NCI-H82 (cell line): ENCODE data around the gene ERRFI1.

ENCODE experiments used
- DNase-seq: peaks from one replicate; lab custom pipeline; 2025; lab: John Stamatoyannopoulos, UW

The ERRFI1 gene

DNA sequence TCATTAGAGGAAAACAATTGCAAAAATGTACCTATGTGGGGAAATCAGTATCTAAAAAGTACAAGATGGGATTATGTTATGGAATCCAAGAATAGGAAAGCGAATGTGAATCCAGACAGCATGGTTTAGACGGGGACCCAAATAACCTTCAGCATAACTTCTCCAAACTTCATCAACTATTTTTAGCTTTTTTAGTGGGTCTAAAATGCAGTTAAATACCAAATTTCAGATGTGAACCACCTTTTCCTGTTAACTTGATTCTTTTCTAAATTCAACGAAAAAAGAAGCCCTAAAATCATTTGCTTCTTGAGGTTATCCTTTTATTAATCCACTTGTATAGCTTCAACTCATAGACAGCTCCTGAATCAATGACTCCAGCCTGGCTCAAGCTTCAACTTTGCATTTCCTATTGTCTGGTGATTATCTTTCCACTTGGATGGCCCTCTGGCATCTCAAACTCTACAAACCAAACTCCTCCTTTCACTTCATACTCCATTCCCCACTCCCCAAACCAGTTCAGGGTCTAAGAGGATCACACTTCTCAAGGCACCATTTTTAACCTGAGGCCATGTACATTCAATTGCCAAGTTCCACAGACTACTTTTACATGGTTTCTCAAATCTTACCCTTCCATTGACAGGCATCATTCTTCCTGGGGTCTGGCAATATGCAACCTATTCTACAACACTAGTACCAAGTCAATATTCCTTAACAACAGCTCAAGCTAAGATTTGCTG is 7.4 kb downstream of the ERRFI1 start:
- DNase-seq = no peak

DNA sequence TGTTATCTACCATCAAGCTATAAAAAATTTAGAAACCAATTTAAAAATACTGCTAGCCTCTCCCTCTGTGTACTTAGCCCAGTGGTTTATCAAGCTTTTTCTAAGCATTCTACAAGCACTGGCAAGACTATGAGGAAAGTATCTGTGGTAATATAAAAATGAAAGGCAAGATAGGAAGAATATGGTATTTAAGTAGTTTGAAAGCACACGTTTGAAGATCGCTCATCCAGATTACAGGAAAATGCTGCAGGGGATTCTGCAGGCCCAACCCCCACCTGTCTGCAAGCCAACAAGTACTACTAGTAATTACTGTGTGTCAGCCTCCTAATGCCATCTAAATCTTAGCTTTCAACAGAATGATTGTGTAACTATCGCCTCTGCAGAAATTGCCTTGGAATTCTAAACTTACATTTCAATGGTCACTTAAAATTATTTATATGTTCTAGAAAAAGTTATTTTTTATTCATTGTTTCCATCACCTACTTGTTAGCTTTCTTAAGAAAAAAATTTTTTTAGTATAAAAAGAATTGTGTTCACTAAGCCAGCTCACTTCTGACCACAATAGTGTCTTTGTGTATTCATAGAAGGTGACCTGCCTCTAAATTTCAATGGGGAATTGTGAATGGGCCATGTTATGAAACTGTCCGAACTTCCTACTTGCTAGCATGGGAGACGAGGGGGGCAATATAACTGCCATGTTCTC is 8.5 kb downstream of the ERRFI1 start:
- DNase-seq = peak; percentile 59

DNA sequence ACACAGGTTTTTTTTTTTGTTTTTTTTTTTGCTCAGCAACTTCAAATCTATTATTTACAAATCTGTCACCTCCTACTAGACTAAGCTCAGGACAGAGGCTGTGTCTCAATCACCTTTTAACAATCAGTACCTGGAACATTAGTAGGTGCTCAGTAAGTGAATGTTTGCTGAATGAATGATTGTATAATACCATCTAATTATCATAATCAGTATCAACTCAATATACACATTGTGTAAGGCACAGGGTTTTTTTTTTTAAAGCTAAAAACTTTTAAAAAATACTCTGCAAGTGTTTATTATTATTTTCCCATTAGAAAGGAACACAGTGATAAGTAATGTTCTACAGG is 9.2 kb downstream of the ERRFI1 start:
- no peak for DNase-seq

DNA sequence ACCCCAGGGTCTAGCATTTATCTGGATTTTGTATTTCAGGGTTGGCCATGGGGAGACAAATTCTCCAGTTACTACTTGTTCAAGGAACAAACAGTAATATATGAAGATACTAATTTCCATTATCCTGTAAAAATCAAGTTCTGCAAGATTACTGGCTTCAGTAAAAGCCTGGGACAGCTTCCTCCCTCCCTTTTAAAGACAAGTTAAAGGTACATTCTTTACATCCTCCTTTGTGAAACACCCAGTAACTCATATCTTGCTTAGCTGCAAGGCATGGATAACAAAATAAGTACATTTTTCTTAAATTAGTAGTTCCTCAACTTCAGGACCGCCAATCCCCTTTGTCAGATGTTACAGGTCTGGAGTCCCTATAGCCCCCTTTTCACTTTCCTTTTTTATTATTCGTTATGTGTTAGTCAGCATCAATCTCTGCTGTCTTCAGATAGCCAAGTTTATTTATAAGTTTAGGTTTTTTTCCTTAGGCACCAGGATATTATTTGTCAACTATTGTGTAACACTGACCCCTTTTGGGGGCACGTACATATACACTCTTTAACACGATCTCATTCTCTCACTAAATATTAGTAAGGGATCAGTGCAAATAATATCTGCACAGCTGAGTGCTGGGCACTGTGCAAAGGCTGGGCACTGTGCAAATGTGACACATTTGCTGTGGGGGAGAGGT is 9.8 kb downstream of the ERRFI1 start:
- no peak for DNase-seq

DNA sequence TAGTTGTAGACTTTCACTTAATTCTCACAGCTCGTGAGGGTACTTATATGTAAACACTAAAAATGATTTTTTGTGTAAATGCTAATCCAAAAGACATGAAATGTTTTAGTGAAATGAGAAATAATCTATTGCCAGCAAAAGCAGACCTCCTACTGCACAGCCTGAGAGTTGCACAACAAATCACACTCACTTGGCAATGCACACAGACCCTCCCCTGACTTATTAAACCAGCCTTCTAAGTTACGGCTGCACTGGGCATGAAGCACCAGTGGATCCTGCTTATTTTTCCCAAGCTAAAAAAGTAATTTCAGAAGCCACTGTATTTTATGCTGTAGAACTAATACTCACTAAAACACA is 10.3 kb downstream of the ERRFI1 start:
- DNase-seq = no peak

GRCh38 chr1:8015036-8015808 is 10.9 kb downstream of the ERRFI1 start:
- peak; percentile 73 for DNase-seq

GRCh38 chr1:8014381-8014988 is 11.6 kb downstream of the ERRFI1 start:
- DNase-seq = no peak

- no peak for DNase-seq
These were observed 12.3 kb downstream of the ERRFI1 start for GRCh38 chr1:8013800-8014199.

DNA sequence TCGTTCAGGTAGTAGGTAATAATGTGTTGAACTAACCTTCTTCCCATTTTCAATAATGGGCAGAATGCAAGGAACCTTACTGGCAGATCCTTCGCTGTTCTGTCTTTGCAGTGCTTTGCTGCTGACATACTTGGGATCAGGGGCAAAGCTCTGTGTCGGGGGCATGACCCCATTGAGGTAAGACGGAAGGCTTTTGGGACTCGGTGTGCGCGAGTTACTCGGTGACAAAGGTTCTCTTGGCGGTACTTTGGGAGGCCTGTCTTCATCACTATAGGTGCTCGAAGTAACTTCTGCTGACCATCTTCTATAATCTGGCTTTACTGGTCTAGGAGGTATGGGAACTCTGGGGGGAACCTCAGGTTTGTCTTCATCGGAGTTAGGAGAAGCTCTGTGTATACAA is 12.7 kb downstream of the ERRFI1 start:
- no peak for DNase-seq

DNA sequence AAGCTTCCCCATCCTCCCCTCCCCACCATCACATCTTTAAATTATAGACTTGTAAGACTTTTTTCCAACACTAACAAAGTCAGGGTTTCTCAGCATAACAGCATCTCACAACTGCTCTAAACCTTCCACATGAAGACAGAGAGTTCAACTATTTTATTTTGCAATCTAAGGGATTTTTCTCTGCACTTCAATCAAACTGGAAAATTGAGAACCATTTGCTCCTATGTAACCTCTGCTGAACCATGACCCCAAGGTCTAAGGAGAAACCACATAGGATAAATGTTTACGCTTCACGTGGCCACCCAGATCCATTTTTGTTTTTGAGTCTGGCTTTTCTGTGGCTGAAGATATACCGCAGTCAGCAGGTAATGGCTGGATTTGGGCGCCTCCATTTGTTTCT is 13.2 kb downstream of the ERRFI1 start:
- no peak for DNase-seq

DNA sequence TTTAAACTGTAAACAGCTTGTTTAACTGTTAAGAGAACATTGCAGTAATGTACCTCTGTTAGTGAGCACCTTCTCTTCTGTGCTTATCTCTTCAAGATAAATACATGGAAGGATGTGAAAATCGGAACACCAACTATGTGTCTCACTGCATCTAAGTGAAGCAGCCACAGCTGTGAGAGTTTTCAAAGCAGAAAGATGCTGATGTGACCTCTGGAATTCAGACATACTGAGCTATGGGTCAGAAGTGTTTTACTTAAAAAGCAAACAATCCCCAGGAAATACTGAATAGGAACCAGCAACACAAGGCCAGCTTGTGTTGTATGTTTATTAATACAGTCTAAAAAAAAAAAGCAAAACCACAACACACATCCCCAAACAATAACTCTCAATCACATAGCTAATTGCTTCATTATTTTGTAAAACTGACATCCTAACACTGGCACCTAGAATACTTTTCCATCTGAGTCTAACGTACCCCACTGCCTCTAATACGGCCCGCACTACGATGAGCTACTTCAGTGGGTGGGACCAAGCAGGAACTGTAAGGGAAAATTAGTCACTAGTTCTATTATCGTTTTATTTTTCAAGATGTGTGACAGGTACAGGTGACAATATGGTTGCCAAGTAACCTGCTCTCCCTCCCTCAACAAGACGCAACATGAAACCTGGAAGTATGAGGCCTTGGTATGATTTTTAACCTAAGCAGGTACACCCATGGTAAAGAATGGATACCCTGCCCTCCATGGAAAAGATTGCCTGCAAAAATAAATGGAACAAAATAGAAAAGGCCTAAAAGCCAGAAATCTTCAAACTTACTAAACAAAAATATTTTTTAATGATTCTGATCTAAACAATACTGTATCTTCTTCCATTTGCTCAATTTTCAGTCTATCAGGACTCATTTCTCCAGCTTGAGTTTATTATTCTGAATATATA is 13.9 kb downstream of the ERRFI1 start:
- no peak for DNase-seq

GRCh38 chr1:8011016-8011415 is 15.1 kb downstream of the ERRFI1 start:
- DNase-seq = no peak

- no peak for DNase-seq
These were observed 15.9 kb downstream of the ERRFI1 start for GRCh38 chr1:8010080-8010664.

GRCh38 chr1:8009043-8010002 is 16.8 kb downstream of the ERRFI1 start:
- no peak for DNase-seq

DNA sequence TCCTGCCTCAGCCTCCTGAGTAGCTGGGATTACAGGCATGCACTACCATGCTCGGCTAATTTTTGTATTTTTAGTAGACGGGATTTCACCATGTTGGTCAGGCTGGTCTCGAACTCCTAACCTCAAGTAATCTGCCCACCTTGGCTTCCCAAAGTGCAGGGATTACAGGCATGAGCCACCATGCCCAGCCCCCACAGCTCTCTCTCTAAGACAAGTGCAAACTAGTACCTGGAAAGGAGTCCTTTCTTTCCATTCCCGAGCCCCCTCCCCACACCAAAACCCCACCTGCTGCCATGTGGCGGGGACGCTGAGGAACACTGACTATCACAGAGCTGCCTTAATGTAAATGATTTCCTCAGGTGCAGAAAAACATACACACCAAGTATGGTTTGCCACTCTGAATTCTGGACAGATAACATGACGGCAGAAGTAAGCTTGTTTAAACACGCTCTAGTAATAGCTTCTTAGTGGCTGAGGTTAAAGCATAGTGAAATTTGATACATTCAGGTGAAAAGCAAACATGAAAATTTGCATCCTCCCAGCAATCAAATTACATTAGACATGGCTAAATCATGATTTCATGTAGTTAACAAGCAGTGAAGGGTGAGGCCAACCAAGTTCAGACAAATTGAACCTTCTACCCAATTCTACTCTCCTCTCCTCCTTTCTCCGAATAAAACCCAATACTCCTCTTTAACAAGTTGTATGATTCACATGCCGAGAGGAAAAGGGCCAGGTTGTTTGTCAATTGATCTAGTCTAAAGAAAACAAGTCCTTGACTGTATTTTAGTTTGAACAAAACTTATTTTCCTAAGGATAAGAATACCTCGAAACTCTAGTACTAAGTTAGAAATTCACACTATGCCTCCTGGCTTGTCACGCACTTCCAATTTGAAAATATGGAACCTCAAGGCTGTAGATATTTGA is 19.8 kb downstream of the ERRFI1 start:
- DNase-seq = no peak

DNA sequence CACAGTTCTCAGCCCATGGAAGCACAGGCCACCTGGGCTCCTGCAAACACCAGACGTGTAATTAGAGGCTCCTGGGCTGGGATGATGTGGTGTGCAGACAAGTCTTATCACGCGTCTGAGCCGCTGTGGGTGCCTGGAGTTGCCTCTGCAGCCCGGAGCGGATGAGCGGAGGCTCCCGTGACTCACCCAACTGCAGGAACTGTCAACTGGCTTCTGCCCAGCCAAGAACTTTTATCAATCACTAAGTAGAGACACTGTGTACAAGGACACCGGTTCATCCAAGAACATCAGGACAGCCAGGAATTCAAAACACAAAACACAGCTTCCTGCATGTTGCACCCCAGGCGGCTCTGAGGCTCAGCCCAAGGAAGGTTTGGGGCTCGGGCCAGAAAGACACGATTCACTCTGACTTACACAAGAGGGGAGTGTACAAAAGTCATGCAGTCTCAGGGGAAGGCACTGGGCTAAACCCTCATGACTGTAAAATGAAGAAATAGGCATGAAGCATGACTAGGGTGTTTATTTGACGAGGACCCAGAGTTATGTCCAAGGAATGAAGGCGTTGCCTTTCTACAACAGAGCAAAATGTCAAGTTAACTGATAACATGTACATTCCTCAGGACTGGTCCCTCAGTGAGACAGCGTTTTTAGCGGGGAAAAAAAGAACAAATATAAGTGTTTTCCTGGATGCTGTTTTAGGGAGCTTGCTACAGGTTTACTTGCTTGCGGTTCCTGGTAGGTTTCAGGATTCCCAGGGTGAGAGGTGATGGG is 21.1 kb downstream of the ERRFI1 start:
- DNase-seq = no peak

DNA sequence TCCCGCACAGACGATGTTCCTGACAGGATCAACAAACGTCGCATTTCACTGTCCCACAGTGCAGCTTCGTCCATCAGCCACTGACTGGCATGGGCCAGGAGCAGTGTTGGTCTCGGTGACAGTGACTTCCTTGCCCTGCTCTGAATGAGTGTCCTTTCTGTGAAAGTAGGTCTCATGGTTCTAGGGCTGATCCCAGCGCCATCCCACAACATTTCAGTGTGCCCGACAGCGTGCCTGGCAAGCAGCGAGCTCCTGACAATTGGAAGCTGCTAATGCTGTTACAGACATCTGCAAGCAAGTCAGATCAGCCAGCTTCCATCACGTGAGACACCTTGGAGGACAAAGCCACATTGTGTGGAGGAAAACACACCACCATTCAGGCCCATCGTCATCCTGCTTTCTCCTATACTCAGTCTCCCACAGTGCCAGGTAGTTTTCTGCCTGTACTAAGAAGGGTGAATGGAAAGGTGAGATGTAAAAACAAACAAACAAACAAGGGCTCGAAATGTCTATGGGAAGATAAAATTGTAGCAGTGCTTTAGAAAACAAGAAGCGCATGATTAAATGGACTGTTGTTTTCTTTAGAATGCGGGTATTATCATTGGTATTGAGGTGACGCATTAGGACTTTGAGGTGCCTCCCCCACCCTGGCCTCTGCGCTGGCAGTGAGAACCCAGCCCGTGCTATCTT is 21.9 kb downstream of the ERRFI1 start:
- no peak for DNase-seq
